Esophagus muscularis mucosa (tissue), 3 donors: ENCODE measurements around the gene POLR3B.

Experiments
- POLR2AphosphoS5 ChIP-seq, 2 donors: sonication (generic); formaldehyde crosslinking; IDR thresholded peaks; one replicate each; pipeline ENCODE4 v1.6.1; 2017; ENCODE audit warnings: antibody characterized with exemption in 2 of 2
- TF ChIP-seq, protein P1 (sequence below), 3 experiments: fragments of 200-600 bp in 2 of 3; fragments of 450-650 bp in 1 of 3; sonication (generic) in 2 of 3; IDR thresholded peaks; one replicate each; pipeline ENCODE4 v1.5.1; 2017 to 2019; ENCODE audit warnings: antibody characterized with exemption in 3 of 3, mild to moderate bottlenecking in 2 of 3, moderate library complexity in 1 of 3

DNA sequence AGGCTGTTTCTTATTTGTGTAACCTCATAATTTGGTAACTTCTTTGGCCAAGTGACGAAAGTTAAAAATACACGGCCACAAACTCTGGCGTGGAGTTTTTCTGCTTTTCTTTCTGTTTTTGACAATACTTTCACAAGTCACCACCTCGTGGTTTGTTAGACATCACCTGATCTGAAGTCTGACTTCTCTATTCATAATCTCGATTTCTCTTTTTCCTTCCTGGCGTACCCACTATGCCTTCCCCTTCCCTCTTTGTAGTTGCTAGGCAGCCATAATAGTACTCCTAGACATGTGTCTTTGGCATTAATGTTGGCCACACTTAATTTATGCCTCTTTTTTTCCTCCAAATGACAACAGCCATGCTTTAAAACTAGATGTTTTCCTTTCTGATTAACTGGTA is 97.6 kb downstream of the POLR3B start:
- no peak for TF ChIP-seq POLR2AphosphoS5 (IDR thresholded peaks at IDR 0.05)
- TF ChIP-seq, protein P1, sequence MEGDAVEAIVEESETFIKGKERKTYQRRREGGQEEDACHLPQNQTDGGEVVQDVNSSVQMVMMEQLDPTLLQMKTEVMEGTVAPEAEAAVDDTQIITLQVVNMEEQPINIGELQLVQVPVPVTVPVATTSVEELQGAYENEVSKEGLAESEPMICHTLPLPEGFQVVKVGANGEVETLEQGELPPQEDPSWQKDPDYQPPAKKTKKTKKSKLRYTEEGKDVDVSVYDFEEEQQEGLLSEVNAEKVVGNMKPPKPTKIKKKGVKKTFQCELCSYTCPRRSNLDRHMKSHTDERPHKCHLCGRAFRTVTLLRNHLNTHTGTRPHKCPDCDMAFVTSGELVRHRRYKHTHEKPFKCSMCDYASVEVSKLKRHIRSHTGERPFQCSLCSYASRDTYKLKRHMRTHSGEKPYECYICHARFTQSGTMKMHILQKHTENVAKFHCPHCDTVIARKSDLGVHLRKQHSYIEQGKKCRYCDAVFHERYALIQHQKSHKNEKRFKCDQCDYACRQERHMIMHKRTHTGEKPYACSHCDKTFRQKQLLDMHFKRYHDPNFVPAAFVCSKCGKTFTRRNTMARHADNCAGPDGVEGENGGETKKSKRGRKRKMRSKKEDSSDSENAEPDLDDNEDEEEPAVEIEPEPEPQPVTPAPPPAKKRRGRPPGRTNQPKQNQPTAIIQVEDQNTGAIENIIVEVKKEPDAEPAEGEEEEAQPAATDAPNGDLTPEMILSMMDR (IDR thresholded peaks at IDR 0.05) = no peak
